GM19468 (cell line): ENCODE measurements around the gene NECTIN1.

Experiments
- ATAC-seq: cut with Tn5 transposase; IDR thresholded peaks from one replicate; pipeline ENCODE4 v1.9.1; 2021; ENCODE audit warnings: mild to moderate bottlenecking, moderate library complexity, moderate number of reproducible peaks; ENCODE audit not compliant: unreplicated experiment; ENCODE audit errors: extremely low read depth

The NECTIN1 gene

DNA sequence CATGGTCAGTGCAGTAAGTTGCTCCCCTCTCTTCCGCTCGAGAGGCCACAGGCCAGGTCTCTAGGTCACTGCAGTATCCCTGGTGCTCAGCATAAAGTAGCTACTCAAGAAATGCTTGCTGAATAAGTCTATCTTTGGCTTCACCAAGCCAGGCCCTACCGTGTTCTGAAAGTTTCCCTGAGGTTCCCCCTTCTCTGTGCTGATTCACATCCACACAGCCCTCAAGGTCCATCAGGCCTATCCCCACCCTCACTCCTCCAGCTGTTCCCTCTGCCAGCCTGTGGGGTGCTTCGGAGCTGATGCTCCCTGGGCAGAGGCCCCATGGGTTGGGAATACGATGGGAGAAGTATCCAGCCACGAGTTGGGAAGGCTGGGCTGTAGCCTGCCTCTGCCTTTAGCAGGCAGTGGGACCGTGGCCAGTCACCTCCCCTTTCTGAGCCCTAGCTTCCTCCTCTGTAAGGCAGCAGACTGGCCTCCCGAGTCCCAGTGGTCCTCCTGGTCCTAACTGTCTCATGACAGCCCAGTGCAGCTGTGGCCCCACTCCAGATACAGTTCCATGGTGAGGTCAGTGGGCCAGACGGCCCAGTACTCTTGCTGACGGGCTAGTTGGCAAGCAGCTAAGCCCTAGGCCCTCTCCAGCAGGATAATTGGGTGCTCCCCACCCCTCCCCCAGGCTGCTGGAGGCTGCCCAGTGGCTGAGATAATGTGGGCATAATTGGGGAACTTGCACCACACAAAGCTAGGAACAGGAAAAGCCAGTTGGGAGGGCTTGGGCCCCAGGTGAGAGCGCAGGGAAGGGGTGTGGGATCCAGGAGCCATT is 48.2 kb downstream of the NECTIN1 start:
- no peak for ATAC-seq

DNA sequence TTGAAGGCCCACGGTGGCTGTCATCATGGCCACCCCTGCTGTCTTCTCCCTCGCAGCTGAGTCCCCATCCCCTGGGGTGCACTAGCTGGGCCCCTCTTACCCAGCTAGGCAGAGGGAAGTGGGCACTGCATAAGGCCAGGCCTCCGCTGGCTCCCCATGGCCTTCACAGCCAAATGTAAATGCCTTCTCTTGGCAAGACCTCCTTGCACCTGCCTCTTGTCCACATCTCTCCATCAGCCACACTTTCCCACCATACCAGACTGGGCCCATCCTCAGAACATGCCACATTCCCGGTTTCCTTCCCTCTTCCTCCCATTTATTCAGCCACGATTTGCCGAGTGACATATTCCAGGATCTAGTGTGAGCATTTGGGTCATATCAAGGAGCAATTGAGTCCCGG is 49.7 kb downstream of the NECTIN1 start:
- ATAC-seq = no peak

DNA sequence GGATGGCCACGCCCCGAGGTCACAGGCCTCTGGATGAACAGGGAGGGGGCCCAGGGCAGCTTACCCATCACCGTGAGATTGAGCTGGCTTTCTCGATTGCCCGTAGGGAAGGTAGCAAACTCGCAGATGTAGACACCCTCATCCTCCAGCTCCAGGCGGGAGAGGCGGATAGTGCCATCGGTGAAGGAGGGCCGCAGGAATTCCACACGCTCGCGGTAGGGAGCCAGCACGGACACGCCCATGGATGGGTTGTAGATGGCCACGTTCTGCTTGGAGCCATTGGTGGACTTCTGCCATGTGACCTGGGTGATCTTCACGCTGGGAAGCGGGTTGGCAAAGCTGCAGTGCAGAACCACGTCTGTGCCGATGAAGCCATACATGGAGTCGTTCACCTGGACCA is 50.6 kb downstream of the NECTIN1 start:
- no peak for ATAC-seq

DNA sequence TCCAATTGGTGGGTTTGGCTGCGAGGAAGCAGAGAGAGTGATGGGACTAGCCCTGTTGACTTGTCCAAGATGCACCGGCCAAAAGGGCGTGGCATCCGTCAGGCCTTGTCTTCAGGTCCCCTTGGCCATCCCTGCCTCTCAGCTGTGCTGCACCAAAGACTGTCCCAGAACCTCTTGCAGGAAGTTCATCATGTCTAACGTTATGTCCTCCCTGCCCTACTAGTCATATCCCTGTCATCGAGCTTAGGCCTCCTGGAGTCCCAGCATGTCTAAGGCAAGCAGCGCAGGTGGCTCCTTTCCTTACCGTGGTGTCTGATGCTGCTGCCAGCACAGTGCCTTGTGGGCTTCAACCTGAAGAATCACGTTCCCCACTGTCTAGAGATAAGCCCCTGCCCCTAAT is 51.2 kb downstream of the NECTIN1 start:
- no peak for ATAC-seq

DNA sequence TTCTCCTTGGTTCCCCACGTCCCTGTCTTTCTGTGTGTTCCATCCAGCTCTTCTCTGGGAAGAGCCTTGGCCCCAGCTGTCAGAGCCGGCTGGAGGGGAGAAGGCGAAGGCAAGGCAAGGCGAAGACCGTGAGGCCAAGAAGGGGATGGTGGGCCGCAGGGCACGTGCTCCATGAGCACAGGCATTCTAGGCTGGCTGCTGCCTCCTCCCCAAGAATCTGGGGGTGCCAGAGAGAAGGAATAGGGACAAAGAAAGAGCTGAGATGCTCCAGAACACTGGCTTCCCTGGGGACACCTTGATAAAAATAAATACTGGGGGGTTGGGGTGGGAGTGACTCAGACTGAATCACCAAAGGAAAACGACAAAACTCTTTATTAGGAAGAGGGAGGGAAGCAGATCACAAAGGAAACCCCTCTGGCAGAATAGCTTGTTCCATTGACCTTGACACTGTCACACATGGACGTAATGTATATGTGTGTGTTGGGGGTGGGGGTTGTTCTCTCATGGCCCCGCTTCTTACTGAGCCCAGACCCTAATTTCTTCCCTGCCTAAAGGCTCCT is 52.5 kb downstream of the NECTIN1 start:
- ATAC-seq = no peak

DNA sequence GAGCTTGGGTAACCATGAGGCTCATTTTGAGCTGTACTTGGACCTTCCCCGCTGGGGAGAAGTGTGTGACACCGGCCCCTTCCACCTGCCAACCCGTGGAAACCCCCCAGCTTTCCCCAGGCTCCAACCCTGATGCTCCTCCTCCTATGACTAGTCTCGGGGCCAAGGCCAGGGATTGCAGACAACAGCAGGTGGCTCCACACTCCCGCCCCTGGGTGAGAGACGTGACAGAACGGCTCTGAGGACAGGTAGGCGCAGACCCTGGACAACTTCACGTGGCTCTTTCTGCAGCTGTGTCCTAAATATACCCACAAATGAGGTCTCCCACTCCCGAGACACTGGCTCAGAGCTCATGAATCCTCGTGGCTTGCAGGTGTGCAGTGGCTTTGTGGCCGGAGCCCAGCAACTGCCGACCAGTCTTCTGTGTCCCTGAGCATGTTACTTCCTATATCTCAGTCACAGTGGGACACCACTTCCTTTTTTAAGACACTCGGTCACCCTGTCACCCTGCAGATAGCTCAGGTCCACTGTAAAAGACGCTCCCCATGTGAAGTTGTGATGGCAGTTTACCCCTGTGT is 55.2 kb downstream of the NECTIN1 start:
- peak; percentile 63 for ATAC-seq

DNA sequence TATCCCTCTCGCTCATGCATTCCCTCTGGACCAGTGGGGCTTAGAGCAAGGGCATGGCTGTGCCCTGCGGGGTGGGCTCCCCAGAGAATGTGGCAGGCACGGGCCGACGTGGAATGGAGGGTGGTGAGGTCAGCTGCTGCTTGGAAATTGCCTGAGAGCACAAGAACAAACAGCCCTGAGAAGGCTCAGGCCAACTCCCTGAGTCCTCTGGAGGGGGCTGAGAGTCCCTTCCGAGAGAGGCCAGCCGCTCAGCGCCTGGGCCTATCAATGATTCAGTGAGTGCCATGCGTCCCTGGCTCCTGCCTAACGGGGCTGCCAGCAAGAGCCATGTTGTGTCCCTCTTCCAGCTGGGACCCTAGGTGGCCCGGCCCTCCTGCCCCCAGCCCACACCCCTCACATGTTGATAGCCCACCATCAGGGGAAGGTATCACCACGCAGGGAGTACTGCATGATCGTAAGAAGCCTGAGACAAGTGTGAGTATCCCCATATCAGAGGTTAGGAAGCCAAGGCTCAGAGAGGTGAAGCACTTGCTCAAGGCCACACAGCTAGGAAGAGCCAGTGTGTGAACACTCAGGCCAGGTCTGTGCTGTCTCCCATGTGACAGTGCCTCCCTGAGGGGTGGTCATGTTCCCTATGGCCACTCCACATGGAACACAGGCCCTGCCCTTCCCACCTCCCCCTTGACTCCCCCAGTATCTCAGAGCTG is 55.8 kb downstream of the NECTIN1 start:
- ATAC-seq = no peak

DNA sequence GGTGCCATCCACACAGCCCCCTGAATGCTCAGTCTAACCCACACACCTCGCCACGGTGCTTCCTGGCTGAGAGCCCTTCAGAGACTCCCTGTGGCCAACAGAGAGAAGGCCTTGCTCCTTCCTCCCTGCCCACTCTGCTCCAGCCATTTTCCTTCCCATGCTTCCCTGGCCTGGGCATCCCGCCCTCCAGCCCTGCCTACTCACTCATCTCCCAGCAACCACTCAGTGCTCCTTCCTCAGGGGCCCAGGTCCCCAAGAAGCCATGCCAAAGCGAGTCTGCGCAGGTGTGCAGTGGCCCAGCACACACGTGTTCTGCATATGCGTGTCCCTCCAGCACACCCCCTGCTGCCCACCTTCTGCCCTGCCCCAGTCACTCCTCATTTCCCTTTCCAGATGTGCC is 56.4 kb downstream of the NECTIN1 start:
- ATAC-seq = no peak

DNA sequence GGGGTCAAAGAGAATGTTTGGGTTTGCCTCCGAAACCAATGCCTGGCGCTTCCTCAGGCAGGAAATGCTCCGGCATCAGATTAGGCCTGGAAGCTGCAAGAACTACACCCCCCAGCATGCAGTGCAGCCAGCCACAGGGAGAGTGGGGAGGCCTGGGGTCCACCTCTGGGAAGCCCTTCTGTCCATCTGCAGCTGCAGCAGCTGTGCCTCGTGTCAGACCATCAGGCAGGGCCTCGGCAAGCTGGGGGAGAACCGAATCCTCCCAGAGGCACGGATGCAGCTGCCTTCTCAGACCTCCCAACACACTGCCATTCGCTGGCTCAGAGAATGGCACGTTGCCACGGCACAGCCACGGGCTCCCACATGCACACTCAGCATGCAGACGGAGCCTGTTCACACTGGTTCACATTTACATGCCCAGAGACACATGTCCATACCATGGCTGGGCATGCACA is 57.4 kb downstream of the NECTIN1 start:
- no peak for ATAC-seq

DNA sequence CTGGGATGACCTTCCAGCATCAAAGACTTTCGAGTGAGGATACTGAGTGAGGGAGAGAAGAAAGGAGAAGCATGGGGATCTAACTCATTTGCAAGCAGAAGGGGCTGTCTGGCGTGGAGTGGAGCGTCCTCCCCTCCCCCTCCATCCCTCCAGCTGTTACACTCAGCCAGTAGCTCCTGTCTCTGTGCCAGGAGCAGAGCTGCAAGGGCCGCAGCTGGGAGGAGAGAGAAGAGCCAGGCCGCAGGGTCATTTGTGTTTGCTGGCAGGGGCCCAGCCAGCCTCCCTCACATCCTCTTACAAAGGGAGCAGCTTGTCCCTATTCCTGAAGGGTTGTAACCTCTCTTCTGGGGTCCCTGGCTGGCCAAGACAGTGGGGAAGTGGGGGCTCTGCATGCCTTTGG is 57.9 kb downstream of the NECTIN1 start:
- no peak for ATAC-seq

DNA sequence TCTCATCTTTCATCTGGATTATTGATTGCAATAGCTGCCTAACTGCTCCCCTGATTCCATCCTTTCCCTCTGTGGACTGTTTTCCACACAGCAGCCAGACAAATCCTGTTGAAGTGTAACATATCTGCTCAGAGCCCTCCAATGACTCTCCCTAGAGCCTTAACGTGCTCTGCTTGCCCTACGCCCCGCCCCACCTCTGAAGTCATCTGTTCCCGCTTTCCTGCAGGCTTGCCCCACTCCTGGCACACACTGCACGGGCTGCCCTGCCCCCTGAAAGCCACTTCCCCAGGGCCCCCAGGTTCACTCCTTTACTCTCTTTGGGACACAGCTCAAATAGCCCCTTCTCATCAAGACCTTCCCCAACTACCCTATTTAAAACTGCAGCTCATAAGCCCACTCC is 59.5 kb downstream of the NECTIN1 start:
- no peak for ATAC-seq

DNA sequence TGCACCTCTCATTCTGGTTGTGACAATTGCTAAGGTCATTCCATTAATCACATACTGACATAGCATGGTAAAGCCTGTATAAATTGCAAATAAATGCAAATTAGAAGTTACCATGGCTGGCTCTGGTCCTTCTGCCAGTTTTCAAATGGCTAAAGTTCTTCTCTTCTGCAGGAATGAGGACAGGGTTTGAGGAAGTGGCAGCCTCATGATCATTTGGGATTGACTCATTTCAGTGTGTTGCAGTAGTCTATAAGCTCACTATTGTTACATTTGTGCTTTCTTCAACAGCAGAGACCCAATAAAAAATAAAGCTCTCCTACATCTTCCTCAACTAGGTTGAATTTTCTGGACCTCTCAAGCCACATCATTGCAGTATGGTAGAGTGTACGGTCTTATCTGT is 60.3 kb downstream of the NECTIN1 start:
- ATAC-seq = no peak

DNA sequence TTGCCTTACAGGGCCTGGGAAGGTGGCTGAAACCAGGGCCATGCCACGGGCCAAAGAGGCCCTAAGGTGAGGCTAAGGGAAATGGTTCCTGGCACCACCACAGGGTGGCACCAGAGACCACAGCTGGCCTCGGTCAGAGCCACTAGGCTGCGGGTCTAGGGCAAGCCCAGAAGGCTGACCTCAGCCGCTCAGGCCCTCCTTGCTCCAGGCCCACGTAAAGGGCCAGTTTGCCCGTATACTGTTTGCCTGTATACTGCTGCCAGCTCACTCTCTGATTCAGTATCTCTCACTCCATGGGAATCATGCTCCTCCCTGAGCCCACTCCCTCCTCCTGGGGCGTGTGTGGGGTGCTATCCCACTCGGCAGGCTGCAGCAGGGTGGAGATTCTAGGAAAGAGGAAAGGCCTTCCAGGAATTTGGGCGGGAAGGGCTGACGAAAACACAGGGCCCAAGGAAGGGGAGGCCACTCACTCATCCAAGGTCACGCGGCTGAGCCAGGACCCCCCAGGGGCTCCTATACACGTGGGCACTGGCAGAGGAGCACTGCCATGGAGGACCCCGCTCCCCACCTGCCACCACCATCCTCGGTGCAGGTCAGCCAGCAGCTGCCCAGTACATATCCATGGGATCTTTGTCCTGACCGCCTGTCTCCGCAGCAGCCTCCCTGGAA is 62.4 kb downstream of the NECTIN1 start:
- ATAC-seq = no peak

DNA sequence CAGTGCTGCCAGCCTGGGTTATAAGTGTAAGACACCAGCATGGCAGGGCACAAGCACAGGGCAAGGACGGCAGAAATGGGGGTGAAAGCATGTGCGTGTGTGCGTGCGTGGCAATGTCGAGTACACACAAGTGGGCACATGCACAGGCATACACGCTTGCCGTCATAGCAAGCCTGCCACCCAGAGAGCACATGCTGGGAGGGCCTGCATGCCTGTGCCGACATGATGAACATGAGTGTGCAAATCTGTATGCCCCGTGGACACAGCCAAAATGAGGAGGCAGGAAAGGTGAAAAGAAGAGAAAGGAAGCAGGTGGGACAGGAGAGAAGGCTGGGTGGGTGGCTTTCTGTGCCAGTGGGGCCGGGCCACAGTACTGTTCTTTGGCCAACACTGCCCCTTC is 62.9 kb downstream of the NECTIN1 start:
- ATAC-seq = no peak

DNA sequence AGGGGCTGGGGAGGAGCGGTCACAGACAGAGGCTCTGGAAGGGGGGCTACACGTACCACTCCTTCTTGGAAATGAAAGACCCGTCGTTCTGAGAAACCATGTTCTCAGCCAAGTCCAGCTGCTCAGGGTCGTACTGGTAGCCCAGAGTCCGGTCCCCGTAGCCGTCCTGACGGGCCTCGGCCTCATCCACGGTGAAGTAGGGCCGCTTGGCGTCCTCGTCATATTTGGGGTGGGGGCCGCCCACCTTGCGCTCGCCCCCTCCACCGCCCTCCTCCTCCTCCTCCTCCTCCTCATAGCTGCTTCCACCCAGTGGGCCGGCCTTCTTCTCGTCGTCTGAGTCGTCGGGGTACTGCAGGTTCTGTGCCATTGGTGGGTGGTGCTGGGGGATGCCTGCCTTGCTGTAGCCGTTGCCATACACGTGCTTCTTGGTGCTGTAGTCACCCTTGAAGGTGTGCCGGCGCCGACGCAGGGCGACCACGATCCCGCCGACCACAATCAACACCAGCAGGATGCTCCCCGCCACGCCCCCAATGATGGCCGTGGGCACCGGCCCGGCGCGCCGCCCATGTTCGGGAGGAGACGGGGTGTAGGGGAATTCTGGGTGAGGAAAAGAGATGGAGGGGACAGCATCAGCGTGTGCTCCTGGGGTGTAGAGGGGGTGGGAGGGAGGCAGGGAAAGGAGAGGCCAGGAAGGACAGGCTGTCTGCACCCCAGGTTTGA is 64.1 kb downstream of the NECTIN1 start:
- ATAC-seq = no peak

DNA sequence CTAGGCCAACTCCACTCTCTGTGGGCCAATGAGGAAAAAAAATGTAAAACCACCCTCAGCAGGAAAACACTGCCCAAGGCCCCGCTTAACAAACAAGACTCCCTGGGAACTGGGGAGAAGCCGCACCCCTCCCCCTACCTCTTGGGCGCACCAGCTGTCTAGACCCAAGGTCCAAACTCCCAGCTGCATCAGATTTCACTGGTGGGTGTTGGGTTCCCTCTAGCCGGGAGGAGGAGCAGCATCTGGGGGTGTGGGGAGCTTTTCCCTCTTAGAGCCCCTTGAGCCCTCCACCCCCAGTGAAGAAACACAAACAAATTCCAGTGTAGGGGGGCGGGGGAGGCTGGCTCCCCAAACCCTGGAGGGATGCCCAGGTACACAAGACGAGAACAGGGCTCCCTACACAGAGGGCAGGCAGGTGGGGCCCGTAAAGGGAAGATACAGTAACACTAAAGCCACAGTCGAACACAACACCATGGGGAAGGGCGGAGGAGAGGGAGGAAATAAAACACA is 64.9 kb downstream of the NECTIN1 start:
- ATAC-seq = no peak

DNA sequence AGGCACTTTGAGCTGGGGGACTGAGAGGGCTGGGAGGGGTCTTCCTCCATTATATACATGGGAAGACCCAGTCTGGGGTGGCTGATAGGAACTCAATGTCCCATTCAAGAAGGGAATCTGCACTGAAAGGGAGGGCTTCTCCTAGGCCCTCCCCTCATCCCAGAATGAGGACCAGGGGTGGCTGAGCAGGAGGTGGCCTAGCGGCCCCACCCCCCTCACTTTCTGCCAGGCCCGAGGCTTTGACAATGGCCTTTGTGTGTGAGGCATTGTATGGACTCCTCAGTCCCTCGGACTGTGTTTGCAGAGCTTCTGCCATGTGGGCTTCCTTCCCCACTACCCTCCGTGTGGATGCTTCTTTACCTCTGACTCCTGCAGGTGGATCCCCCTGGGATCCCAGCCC is 65.7 kb downstream of the NECTIN1 start:
- no peak for ATAC-seq

DNA sequence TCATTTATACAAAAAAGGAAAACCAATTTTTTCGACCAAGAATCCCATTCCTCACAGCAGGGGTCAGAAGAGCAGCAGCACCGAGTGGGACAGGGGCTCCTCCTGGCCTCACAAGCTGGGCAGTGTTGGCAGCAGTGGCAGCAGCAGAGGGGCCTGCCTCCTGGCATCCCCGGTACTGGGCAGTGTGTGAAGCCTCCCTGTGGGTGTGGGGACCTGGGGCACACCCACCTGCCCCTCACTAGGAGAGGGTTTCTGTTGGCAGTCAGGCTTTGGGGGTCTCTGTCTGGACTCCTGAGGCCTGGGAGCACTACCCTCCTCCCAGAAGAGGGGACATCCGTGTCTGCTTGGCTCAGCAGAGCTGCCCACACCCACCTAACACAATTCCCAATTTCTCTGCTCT is 67.8 kb downstream of the NECTIN1 start:
- no peak for ATAC-seq

DNA sequence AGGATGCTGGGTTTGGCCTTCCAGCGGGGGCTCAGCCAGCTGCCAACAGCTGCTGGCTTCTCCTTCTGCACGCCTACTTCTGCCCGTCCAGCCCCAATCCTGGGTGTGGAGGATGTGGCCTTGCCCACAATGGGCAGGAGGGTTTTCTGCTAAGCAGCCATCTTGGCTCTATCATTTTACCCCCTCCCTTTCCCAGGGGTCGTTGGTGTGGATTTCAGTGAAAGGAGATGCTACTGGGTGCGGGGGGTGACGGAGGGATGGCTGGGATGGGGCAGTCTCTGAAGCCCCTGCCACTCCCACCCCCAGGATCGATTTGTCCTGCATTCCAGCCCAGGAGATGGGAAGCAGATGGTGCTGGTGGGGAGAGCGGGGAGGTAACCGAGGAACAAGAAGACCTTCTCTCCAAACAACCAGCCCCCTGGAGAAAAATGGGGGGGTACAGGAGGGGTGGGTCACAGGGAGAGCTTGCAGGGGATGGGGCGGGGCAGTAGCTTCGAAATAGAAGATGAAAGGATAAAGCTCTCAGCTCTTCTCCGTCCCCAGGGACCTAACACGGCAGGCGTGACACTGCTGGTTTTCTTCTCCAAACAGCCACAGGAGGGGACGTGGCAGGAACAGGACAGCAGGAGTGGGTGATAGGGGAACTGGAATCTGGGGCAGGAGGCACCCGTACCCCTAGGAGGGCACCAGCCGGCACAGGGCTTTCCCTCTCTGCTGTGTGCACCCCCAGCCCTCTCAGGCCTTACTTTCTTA is 68.9 kb downstream of the NECTIN1 start:
- ATAC-seq = no peak
